HG02610 (cell line): ENCODE measurements around the gene IST1.

ENCODE experiments used
- ATAC-seq: cut with Tn5 transposase; IDR thresholded peaks from one replicate; pipeline ENCODE4 v1.9.1; 2021; ENCODE audit warnings: mild to moderate bottlenecking, moderate library complexity; ENCODE audit not compliant: unreplicated experiment

IST1 gene

GRCh38 chr16:71916397-71916920, 21.1 kb downstream of the IST1 start:
- no peak for ATAC-seq

GRCh38 chr16:71917900-71918299, 22.6 kb downstream of the IST1 start:
- no peak for ATAC-seq

DNA sequence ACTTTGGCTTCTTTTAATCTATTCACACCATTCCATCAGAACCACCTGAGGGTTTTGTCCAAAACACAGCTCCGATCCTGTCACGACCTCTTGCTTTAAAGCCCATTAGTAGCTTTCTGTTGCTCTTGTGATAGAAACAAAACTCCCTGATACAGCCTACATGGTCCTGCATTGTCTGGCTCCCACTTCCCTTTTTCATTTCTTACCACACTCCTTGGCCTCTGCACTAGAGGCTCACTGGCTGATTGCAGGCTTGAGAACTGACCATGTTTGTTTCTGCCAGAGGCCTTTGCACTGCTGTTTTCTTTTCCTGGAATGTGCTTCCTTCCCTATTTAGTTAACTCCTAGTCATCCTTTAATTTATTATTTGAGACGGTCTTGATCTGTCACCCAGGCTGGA, 23.7 kb downstream of the IST1 start:
- peak; percentile 67 for ATAC-seq

DNA sequence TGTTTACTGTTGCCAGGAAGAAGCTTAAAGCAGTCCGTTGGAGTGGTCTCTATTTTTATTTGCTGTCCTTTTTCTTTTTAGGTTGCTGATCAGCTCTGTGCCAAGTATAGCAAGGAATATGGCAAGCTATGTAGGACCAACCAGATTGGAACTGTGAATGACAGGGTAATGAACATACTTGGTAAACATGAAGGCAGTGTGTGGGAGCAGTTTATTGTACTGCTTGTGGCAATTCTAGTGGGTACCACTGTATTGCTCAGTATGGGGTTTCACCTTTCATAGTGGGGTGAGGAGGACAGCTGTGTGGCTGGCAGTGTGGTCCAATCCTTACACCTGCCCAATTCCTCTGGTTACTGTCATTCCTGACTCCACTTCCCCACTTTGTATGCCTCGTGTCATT, 25.3 kb downstream of the IST1 start:
- no peak for ATAC-seq

DNA sequence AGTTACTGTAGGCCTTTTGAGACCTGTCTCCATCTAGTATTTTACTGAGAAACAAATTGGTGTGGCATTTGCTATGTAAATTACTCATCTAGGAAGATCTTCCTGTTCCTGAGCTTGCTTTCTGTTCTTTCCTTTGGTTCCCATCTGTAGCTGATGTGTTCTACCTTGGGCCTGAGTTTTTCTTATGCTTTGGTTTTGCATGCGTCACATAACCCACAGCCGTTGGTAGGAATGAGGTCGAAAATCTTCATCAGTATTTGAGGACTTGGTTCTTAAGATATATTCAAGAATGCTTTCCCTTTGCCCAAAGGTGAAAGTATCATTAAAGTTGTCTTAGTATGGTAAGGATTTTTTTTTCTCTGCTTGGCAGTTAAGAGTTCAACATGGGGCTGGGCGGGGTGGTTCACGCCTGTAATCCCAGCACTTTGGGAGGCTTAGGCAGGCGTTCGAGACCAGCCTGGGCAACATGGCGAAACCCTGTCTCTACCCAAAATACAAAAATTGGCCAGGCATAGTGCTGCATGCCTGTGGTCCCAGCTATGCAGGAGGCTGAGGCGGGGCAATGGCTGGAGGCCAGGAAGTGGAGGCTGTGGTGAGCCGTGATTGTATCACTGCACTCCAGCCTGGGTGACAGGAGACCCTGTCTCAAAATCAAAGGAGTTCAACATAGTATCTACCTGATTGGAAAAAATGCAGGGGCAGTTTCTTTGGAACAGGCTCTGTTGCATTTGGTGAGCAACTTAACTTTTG, 28.8 kb downstream of the IST1 start:
- ATAC-seq: no peak

DNA sequence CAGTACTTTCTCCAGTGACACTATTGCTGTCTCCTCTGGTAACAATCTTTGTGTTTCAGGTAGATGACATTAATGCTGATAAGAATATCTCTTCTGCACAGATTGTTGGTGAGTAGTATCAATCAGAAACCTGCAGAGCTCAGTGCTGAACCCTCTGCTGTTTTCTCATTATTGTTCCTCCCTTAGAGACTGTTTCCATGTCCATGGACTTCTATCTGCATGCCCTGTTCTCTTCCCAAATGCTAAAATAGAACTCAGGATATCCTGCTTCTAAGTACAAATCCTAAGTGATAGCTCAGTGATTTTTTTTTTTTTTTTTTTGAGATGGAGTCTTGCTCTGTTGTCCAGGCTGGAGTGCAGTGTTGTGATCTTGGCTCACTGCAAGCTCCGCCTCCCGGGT, 29.4 kb downstream of the IST1 start:
- ATAC-seq: no peak

GRCh38 chr16:71927383-71927782, 32.1 kb downstream of the IST1 start:
- ATAC-seq: no peak

DNA sequence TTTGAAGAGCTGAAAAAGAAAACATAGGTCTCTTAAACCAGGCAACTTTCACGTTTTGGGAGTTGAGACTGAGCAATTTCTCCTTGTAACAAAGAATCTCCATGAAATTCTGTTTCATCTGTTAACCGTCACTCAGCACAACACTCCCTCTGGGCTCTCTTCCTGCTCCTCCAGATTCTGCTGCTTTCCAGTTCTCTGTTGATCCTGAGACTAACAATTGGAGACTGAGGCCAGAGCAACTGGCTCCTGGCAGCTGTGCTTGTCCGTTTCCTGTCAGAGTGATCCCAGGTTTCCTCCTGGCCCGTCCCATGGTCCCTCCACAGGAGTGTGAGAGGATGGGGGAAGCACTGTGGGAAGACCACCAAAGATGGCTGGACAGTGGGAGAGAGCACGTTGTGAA, 32.5 kb downstream of the IST1 start:
- ATAC-seq: no peak

DNA sequence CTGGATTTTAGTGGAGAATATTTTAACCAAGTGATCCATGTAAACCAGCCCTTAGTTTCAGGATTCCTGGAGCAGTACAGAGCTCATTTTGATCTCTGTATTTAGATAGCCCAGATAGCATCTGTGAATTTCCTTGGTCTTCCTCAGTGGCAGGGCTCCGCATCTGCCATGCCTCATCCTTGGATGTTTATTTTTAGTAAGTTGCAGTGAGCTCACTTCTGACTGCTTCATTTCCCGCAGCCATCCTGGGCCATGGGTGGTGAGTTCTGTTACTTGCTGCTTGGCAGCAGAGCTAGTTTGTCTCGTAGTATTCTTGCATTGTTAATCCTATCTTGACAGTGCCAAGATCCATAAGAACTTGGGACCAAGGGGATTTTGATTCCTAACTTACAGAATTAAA, 33.7 kb downstream of the IST1 start:
- ATAC-seq: no peak

GRCh38 chr16:71930013-71930563, 34.8 kb downstream of the IST1 start:
- no peak for ATAC-seq

- ATAC-seq: no peak
These were observed 35.7 kb downstream of the IST1 start for GRCh38 chr16:71931001-71931400.

- no peak for ATAC-seq
These were observed 36.3 kb downstream of the IST1 start for GRCh38 chr16:71931599-71931998.

GRCh38 chr16:71933017-71933416, 37.7 kb downstream of the IST1 start:
- no peak for ATAC-seq

GRCh38 chr16:71933913-71934695, 38.8 kb downstream of the IST1 start:
- no peak for ATAC-seq

DNA sequence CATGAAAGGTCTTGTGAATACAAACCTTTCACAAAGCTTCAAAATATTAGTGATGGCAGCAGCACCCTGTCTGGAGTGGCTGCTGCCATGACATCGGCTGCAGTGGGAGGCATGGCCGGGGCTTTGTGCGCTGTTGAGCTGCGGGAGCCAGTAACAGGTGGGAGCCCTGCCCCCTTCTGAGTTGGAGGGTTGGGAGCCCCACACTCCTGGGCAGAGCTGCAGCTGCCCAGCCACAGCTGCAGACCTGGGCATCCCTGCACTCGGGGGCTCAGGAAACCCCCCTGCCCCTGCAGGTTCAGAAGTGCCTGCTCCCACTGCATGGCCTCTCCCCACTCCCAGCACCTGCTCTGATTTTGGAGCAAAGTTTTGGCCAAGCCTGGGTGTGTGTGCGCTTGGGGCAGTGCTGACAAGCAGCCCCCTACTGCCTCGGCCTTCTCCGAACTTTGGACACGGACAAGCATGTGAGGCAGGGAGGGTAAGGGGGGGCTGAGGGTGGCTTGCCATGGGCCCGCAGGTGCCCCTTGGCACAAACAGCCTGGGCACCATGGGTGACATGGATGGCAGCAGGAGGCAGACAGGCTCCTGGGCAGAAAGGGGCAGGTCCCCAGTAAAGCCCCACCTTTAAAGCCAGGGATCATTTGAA, 42.7 kb downstream of the IST1 start:
- no peak for ATAC-seq

- no peak for ATAC-seq
These were observed 48.6 kb downstream of the IST1 start for GRCh38 chr16:71943887-71944286.

DNA sequence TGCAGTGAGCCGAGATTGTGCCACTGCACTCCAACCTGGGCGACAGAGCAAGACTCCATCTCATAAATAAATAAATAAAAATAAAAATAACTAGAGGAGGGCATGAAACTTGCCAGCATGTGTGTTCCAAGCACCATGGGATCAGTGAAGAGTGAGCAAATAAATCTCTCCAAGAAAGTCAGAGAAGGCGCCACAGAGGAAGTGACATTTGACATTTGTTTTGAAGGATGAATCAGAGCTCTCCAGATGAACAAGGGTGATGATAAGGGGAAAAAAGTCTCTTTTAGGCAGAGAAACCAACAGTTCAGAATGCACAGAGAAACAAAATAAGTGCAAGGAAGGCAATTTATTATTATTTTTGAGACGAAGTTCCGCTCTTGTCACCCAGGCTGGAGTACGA, 50.3 kb downstream of the IST1 start:
- no peak for ATAC-seq

DNA sequence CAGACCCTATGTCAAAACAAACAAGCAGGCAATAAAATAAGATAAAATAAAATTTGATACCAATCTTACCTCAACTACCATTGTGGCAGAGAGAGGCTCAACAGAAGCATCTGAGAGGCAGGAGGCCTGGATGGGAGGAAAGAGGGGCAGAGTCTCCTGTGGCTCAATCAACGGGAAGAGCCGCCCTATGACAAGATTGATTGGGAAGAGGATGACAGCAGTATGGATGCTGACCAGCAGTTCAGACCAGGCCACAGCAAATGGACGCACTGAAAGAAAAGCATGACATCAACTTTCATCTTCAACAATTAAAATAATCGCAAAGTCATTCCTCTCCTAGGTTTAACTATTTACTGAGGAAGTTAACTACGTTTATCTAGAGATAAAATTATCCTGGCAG, 57.5 kb downstream of the IST1 start:
- ATAC-seq: no peak

GRCh38 chr16:71954180-71954579, 58.8 kb downstream of the IST1 start:
- ATAC-seq: no peak

DNA sequence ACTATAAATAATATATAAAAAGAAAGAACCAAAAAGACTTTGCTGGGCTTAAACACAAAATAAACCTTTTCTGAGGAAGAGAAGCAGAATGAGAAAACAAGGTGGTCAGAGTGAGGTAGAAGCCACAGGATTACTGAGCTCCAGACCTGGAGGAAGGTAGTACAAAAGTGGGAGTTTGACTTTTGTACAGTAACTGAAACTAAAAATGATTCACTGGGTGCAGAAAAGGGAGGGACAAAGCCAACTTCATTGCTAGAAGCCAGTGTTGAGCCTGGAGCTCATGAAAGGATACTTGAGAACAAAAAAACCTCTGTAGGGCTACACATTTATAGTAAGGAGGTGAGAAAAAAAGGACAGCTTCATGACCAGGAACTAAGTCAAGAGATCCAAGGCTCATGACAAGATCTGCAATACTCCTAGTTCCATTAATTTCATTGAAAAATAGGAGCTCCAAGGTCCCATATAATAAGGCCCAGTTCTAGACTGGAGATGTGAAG, 59.4 kb downstream of the IST1 start:
- no peak for ATAC-seq

GRCh38 chr16:71956486-71956885, 61.2 kb downstream of the IST1 start:
- ATAC-seq: no peak
